ENCODE measurements around the gene RUNDC3A. TPM values are rescaled to one million over a fixed set of nuclear protein-coding genes. Genes with fewer than 3 reads are reported as not detected.

Gene RUNDC3A
- polyA plus RNA-seq, 1 donor (not counting 4 experiments of a cell fraction or from before 2014, with no cell fraction given) = 1.6 TPM

- TF ChIP-seq EZH2 (IDR thresholded peaks at IDR 0.05; ENCODE audit: low read length) (no peak), CTCF (optimal IDR thresholded peaks at IDR 0.05 in 1 of 3, IDR thresholded peaks at IDR 0.05 in 1 of 3, conservative IDR thresholded peaks at IDR 0.05 in 1 of 3; ENCODE audit: extremely low read depth in 1 of 3, insufficient read depth in 2 of 3, low read length in 3 of 3) (no peak)
- Histone ChIP-seq H3K27ac (ENCODE audit: control insufficient read depth, insufficient read depth, low read length) (no peak overlapping the region), H3K79me2 (ENCODE audit: control insufficient read depth, insufficient read depth, low read length) (no peaks in the 10 kb centered on the region), H3K36me3 (ENCODE audit: control insufficient read depth in 2 of 2, extremely low read depth in 1 of 2, insufficient read depth in 2 of 2, low read length in 2 of 2) (no peaks in the 10 kb centered on the region), H3K4me3 (ENCODE audit: control insufficient read depth in 2 of 3, extremely low read depth in 1 of 3, insufficient read depth in 2 of 3, low read depth in 1 of 3, low read length in 3 of 3) (no peak overlapping the region), H3K9me1 (ENCODE audit: control insufficient read depth, extremely low read depth, insufficient read depth, low read length) (no peaks in the 10 kb centered on the region), H3K27me3 (ENCODE audit: control insufficient read depth, extremely low read depth, insufficient read depth, low read length) (peaks cover 4% of the 10 kb centered on the region), H4K20me1 (ENCODE audit: control insufficient read depth, extremely low read depth, insufficient read depth, low read length) (no peaks in the 10 kb centered on the region), H2AFZ (ENCODE audit: control insufficient read depth, low read length) (no peak overlapping the region), H3K4me2 (ENCODE audit: control insufficient read depth, extremely low read depth, insufficient read depth, low read depth, low read length) (no peak overlapping the region), H3K4me1 (ENCODE audit: control insufficient read depth, extremely low read depth, insufficient read depth, low read length) (no peaks in the 10 kb centered on the region), H3K9me3 (ENCODE audit: control insufficient read depth, low read depth, low read length) (no peaks in the 10 kb centered on the region), H3K9ac (ENCODE audit: control insufficient read depth, extremely low read depth, insufficient read depth, low read length) (no peak overlapping the region)
- FAIRE-seq (no peak), DNase-seq (ENCODE audit: low read depth, low spot score) (no peak)
- dilution Hi-C loops (cut with MboI; ENCODE audit: extremely low pct_ligation_motif_present, low sequenced_read_pairs) = no loop called here
Observed at GRCh38 chr17:44268709-44269534, 39.5 kb upstream of the RUNDC3A start.

DNA sequence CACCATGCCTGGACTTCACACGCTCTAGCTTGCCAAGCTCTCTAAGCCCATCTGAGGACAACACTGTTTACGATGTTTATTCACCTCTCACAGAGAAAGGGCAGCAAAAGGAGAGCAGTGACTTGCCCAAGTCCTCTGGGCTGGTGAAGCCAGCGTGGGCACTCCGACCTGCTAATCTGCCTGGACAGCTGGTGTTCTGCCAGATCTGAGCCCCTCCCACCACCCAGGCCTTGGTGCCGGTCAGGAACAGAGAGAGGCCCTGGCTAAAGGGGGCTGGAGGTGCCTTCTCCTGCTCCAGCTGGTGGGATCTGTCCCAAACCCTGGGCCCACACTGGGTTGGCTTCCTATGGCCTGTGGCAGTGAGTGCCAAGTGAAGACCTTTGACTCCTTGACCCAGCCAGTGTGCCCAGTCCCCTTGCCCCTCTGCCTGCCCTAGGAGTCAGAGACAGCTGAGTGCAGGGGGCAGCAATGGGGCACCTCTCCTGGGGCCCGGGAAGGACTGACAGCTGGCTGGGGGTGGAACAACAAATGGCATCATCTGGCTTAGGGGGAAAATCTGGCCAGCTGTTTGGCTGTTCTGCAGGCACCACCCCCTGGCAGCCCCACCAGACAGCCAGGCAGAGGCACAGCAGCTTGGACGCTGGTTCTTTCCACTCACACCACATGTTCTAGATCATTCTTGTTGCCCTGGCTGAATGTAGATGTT, 38.7 kb upstream of the RUNDC3A start:
- no peaks in the 10 kb centered on the region for H3K4me1 ChIP-seq (ENCODE audit: control insufficient read depth, extremely low read depth, insufficient read depth, low read length)
- FAIRE-seq = no peak
- H3K4me3 ChIP-seq (ENCODE audit: control insufficient read depth in 2 of 3, extremely low read depth in 1 of 3, insufficient read depth in 2 of 3, low read depth in 1 of 3, low read length in 3 of 3) = no peak overlapping the region
- no peak overlapping the region for H3K9ac ChIP-seq (ENCODE audit: control insufficient read depth, extremely low read depth, insufficient read depth, low read length)
- no peak overlapping the region for H3K27ac ChIP-seq (ENCODE audit: control insufficient read depth, insufficient read depth, low read length)
- peaks cover 4% of the 10 kb centered on the region for H3K27me3 ChIP-seq (ENCODE audit: control insufficient read depth, extremely low read depth, insufficient read depth, low read length)
- no peaks in the 10 kb centered on the region for H3K36me3 ChIP-seq (ENCODE audit: control insufficient read depth in 2 of 2, extremely low read depth in 1 of 2, insufficient read depth in 2 of 2, low read length in 2 of 2)
- no peaks in the 10 kb centered on the region for H3K9me3 ChIP-seq (ENCODE audit: control insufficient read depth, low read depth, low read length)
- H3K79me2 ChIP-seq (ENCODE audit: control insufficient read depth, insufficient read depth, low read length) = no peaks in the 10 kb centered on the region
- H3K4me2 ChIP-seq (ENCODE audit: control insufficient read depth, extremely low read depth, insufficient read depth, low read depth, low read length) = no peak overlapping the region
- no peaks in the 10 kb centered on the region for H3K9me1 ChIP-seq (ENCODE audit: control insufficient read depth, extremely low read depth, insufficient read depth, low read length)
- no peak overlapping the region for H2AFZ ChIP-seq (ENCODE audit: control insufficient read depth, low read length)
- DNase-seq (ENCODE audit: low read depth, low spot score) = no peak
- TF ChIP-seq EZH2 (IDR thresholded peaks at IDR 0.05; ENCODE audit: low read length) (no peak), CTCF (optimal IDR thresholded peaks at IDR 0.05 in 1 of 3, IDR thresholded peaks at IDR 0.05 in 1 of 3, conservative IDR thresholded peaks at IDR 0.05 in 1 of 3; ENCODE audit: extremely low read depth in 1 of 3, insufficient read depth in 2 of 3, low read length in 3 of 3) (no peak)
- no peaks in the 10 kb centered on the region for H4K20me1 ChIP-seq (ENCODE audit: control insufficient read depth, extremely low read depth, insufficient read depth, low read length)
- dilution Hi-C loops (cut with MboI; ENCODE audit: extremely low pct_ligation_motif_present, low sequenced_read_pairs) = no loop called here
